Adrenal gland (tissue), 12 donors: ENCODE measurements around the gene AFDN. TPM values are rescaled to one million over a fixed set of nuclear protein-coding genes. Genes with fewer than 3 reads are reported as not detected.

Source experiments
- DNase-seq, 7 donors: peaks; one replicate each; pipeline ENCODE4 v3.0.0-alpha.2; 2019 to 2020
- H3K27ac ChIP-seq, 5 donors: fragments of 200-600 bp; sonication (generic) in 4 of 5; 1 replicate in 3 of 5; 2 replicates in 2 of 5; pipeline versions ENCODE4 v1.5.1 to v1.8.0; 2016 to 2020; ENCODE audit warnings: mild to moderate bottlenecking in 1 of 5
- H3K27me3 ChIP-seq: fragments of 200-600 bp; 2 replicates; pipeline ENCODE4 v1.8.0; 2021
- H3K36me3 ChIP-seq, 2 donors: fragments of 200-600 bp; replicated peaks in 1 of 2; 1 replicate in 1 of 2; 2 replicates in 1 of 2; pipeline versions ENCODE4 v1.5.1 to v1.8.0; 2018 to 2022
- H3K4me1 ChIP-seq, 2 donors: fragments of 200-600 bp; replicated peaks in 1 of 2; 1 replicate in 1 of 2; 2 replicates in 1 of 2; pipeline versions ENCODE4 v1.5.1 to v1.8.0; 2018 to 2021
- H3K4me3 ChIP-seq, 4 donors: fragments of 200-600 bp; sonication (generic) in 3 of 4; one replicate each; pipeline ENCODE4 v1.5.1; 2016 to 2018
- H3K9me3 ChIP-seq, 3 donors: fragments of 200-600 bp; sonication (generic) in 1 of 3; replicated peaks in 1 of 3; 1 replicate in 2 of 3; 2 replicates in 1 of 3; pipeline versions ENCODE4 v1.5.1 to v1.8.0; 2016 to 2021
- POLR2A ChIP-seq, 2 donors: fragments of 450-650 bp; IDR thresholded peaks; one replicate each; pipeline ENCODE4 v1.6.1; 2017; ENCODE audit warnings: antibody characterized with exemption in 2 of 2, mild to moderate bottlenecking in 2 of 2, moderate library complexity in 1 of 2
- WGBS, 4 donors: extraction: QIAGEN DNeasy Blood & Tissue Kit in 2 of 4; methylation state at CpG; one replicate each; pipeline versions ENCODE4 v1.1.5 to v1.1.7; 2013 to 2017; 5-methylcytosine and 5-hydroxymethylcytosine counted together
- intact Hi-C, 2 donors: fragments of 100-400 bp; cut with DNase I; formaldehyde crosslinking; loops; one replicate each; pipeline versions ENCODE4 v1.14.1 to v1.15.0; 2022 to 2023
- polyA plus RNA-seq, 3 donors: library from polyadenylated mRNA; stranded (reverse); fragments of 200-250 nt in 2 of 3; fragments of 350-450 nt in 1 of 3; fragmentation: Illumina TruSeq in 1 of 3; extraction: RNeasy Lipid Tissue Mini Kit (QIAGEN cat#74804) in 1 of 3; gene quantifications; one replicate each; pipeline ENCODE4 v1.2.3, GENCODE V29; 2013 to 2014
- total RNA-seq, 9 donors: library from RNA; depleted of rRNA in 4 of 9; stranded (reverse); fragments of >200 nt in 4 of 9; fragments of 120-200 nt in 1 of 9; fragmentation: NEBNext Ultra II Directional in 1 of 9; extraction: Animal tissue kit (Norgen Biotek cat#: 25700) in 1 of 9; gene quantifications; one replicate each; pipeline versions ENCODE4 v1.1.0 to v1.2.4, GENCODE V29; 2013 to 2023
- TF ChIP-seq, protein P1 (sequence below), 6 experiments: fragments of 450-650 bp in 4 of 6; fragments of 200-600 bp in 2 of 6; sonication (generic) in 1 of 6; IDR thresholded peaks; 1 replicate in 5 of 6; 2 replicates in 1 of 6; pipeline versions ENCODE4 v1.5.1 to v1.8.0; 2016 to 2021; ENCODE audit warnings: antibody characterized with exemption in 6 of 6, mild to moderate bottlenecking in 2 of 6, moderate library complexity in 1 of 6
- donor health status: healthy with polysubstance abuse.
- donor health status: Bipolar disorder and iron deficiency.
- donor health status: DM: yes; HTN: yes; CAD: no.
- donor health status: DM: no; HTN: no; CAD: no.
- donor health status: DM: no; HTN: no; CAD: no.
- donor health status: DM: yes; HTN: yes; CAD: no.

AFDN gene
- total and polyA plus RNA-seq, 12 donors = 15.2 to 47.1 (median 39.3) TPM

DNA sequence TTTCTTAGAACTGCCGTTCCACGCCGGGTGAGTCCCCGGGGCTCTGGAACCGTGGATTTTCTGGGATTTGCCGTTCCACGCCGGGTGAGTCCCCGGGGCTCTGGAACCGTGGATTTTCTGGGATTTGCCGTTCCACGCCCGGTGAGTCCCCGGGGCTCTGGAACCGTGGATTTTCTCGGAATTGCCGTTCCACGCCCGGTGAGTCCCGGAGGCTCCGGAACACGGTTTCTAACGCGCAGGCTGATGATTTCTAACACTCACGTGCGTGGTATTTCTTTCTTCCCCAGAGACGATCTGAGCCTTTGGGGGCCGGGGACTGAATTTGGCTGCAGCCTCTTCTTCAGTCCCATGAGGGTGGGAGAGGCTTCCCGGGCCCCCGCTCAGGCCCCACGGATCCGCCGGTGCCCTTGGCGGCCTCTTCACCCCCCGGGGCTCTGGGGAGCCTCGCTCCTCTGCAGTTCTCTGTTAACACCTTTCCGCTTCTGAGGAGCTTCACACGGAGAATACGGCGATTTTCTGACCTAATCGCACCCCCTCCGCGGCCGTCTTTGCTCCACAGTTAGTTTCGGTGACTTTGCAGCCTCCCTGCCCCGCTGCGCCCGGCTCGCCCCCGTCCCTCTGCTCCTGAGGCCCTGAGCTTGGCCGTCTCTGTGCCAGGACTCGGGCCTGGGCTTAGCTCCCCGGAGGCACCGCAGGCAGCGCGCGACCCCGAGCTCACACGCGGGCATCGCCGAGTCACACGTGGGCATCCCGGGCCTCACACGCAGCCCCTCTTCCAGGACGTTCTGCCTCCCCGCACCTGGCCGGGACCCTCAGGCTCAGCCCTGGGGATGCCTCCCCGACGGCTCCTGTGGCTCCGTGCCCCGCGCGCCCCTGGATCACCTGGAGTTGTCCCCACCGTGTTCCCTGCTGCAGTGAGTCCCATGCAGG is 163.6 kb downstream of the AFDN start:
- TF ChIP-seq POLR2A (IDR thresholded peaks at IDR 0.05) = no peak
- TF ChIP-seq, protein P1, sequence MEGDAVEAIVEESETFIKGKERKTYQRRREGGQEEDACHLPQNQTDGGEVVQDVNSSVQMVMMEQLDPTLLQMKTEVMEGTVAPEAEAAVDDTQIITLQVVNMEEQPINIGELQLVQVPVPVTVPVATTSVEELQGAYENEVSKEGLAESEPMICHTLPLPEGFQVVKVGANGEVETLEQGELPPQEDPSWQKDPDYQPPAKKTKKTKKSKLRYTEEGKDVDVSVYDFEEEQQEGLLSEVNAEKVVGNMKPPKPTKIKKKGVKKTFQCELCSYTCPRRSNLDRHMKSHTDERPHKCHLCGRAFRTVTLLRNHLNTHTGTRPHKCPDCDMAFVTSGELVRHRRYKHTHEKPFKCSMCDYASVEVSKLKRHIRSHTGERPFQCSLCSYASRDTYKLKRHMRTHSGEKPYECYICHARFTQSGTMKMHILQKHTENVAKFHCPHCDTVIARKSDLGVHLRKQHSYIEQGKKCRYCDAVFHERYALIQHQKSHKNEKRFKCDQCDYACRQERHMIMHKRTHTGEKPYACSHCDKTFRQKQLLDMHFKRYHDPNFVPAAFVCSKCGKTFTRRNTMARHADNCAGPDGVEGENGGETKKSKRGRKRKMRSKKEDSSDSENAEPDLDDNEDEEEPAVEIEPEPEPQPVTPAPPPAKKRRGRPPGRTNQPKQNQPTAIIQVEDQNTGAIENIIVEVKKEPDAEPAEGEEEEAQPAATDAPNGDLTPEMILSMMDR (IDR thresholded peaks at IDR 0.05) = no peak
- Histone ChIP-seq H3K4me1 (no peaks in the 10 kb centered on the region), H3K9me3 (no peaks in the 10 kb centered on the region), H3K36me3 (no peaks in the 10 kb centered on the region), H3K4me3 (no peak overlapping the region), H3K27me3 (no peaks in the 10 kb centered on the region), H3K27ac (no peak overlapping the region)
- intact Hi-C loops = no loop called here
- DNase-seq = no peak
- 90 to 94% (median 92%) methylated on average over 57 to 75 of the region's 75 CpGs for WGBS, 4 donors

DNA sequence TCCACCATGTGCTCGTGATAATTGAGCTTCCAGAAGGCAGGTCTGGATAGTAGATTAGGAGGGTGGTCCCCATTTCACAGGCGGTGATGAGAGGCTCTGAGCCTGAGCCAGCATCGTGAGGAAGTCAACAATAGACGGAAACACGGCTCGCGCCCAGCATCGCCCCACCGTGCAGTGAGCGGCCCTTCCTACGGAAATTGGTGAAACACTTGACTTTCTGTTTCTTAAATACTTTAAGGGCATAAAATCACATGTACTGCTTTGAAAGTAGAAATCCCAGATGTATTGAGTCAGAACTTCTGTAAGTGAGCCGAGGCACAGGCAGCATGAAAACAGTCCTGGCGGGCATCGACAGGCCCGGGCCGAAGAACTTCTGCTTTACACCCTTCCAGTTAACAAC is 166.5 kb downstream of the AFDN start:
- Histone ChIP-seq H3K4me1 (no peaks in the 10 kb centered on the region), H3K27me3 (no peaks in the 10 kb centered on the region), H3K27ac (no peak overlapping the region), H3K36me3 (no peaks in the 10 kb centered on the region), H3K4me3 (no peak overlapping the region), H3K9me3 (no peaks in the 10 kb centered on the region)
- intact Hi-C loops = no loop called here
- DNase-seq = no peak
- 81 to 90% (median 85%) methylated on average over 16 of the region's 16 CpGs for WGBS, 4 donors
- no peak for TF ChIP-seq POLR2A (IDR thresholded peaks at IDR 0.05)
- TF ChIP-seq, protein P1 (IDR thresholded peaks at IDR 0.05) = no peak

DNA sequence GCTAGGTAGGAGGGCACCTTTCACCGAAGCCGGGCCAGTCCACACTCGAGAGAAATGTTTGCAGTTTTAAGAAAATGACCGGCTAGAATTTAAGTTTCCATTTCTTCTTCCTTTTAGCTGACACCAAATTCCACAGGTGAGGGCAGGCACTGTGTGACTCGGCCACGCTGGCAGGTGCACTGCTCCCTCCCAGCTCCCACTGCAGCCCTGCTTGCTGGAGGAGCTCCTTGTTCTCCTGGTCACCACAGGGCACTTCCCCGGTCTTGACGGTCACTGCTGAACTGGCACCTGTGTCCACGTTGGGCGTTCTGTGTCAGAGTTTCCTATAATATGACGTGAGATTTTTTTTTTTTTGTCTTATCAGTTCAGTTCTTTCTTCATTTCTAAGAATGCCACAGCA is 167.1 kb downstream of the AFDN start:
- no peaks in the 10 kb centered on the region for H3K36me3 ChIP-seq
- H3K4me1 ChIP-seq = no peaks in the 10 kb centered on the region
- DNase-seq = no peak
- intact Hi-C loops = no loop called here
- no peak overlapping the region for H3K27ac ChIP-seq
- H3K27me3 ChIP-seq = no peaks in the 10 kb centered on the region
- 81 to 88% (median 85%) methylated on average over 11 of the region's 11 CpGs for WGBS, 4 donors
- TF ChIP-seq, protein P1 (IDR thresholded peaks at IDR 0.05) = no peak
- TF ChIP-seq POLR2A (IDR thresholded peaks at IDR 0.05) = no peak
- no peak overlapping the region for H3K4me3 ChIP-seq
- no peaks in the 10 kb centered on the region for H3K9me3 ChIP-seq

DNA sequence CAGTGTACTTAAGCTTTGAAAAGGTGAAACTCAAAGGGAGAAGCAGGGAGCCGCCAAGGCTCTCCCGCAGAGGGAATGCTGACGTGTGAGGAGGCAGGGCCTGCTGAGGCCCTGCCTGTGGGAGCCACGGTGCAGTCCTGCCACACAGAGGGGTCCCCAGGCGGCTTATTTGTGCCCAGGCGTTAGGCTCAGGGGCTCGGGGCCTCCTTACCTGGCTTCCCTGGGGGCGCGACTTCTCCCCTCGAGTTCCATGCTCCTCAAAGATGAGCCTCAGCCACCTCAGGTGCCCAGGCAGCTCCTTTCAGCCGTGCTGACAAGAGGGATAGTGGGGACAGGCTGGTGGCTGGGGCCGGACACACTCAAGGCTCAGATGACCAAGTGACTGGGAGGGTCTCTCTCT is 168.6 kb downstream of the AFDN start:
- H3K36me3 ChIP-seq = no peaks in the 10 kb centered on the region
- H3K4me1 ChIP-seq = no peaks in the 10 kb centered on the region
- no peak overlapping the region for H3K27ac ChIP-seq
- WGBS, 4 donors = 88 to 93% (median 92%) methylated on average over 5 to 12 of the region's 12 CpGs
- no peaks in the 10 kb centered on the region for H3K27me3 ChIP-seq
- no peaks in the 10 kb centered on the region for H3K9me3 ChIP-seq
- TF ChIP-seq POLR2A (IDR thresholded peaks at IDR 0.05) = no peak
- TF ChIP-seq, protein P1 (IDR thresholded peaks at IDR 0.05) = no peak
- intact Hi-C loops = no loop called here
- DNase-seq = no peak
- no peak overlapping the region for H3K4me3 ChIP-seq
